Tibial nerve (tissue), 4 donors: ENCODE results near the gene NSDHL. TPM values are rescaled to one million over a fixed set of nuclear protein-coding genes. Genes with fewer than 3 reads are reported as not detected.

Experiments
- DNase-seq, 2 donors: peaks; one replicate each; pipeline ENCODE4 v3.0.0-alpha.2; 2019; ENCODE audit warnings: low spot score in 2 of 2
- H3K27ac ChIP-seq, 4 donors: fragments of 200-600 bp; sonication (generic) in 3 of 4; one replicate each; pipeline ENCODE4 v1.5.1; 2017 to 2019; ENCODE audit warnings: mild to moderate bottlenecking in 1 of 4
- H3K27me3 ChIP-seq, 2 donors: fragments of 200-600 bp; sonication (generic) in 1 of 2; one replicate each; pipeline versions ENCODE4 v1.5.1 to v1.6.0; 2017 to 2019
- H3K36me3 ChIP-seq, 3 donors: fragments of 200-600 bp; sonication (generic); one replicate each; pipeline ENCODE4 v1.5.1; 2018 to 2019
- H3K4me1 ChIP-seq, 4 donors: fragments of 200-600 bp; sonication (generic) in 3 of 4; one replicate each; pipeline ENCODE4 v1.5.1; 2017 to 2019
- H3K4me3 ChIP-seq, 4 donors: fragments of 200-600 bp; sonication (generic) in 3 of 4; one replicate each; pipeline ENCODE4 v1.5.1; 2017 to 2019; ENCODE audit warnings: mild to moderate bottlenecking in 1 of 4, moderate library complexity in 1 of 4
- H3K9me3 ChIP-seq, 4 donors: fragments of 200-600 bp; sonication (generic) in 3 of 4; one replicate each; pipeline ENCODE4 v1.5.1; 2017 to 2019
- EP300 ChIP-seq, 2 donors: sonication (generic); formaldehyde crosslinking; IDR thresholded peaks; one replicate each; pipeline ENCODE4 v1.6.1; 2017; ENCODE audit warnings: antibody characterized with exemption in 2 of 2, mild to moderate bottlenecking in 1 of 2
- POLR2A ChIP-seq, 2 donors: fragments of 450-650 bp; IDR thresholded peaks; one replicate each; pipeline ENCODE4 v1.6.1; 2017; ENCODE audit warnings: antibody characterized with exemption in 2 of 2, mild to moderate bottlenecking in 2 of 2, moderate library complexity in 2 of 2
- WGBS, 2 donors: methylation state at CpG; one replicate each; pipeline ENCODE4 v1.1.5; 2018; 5-methylcytosine and 5-hydroxymethylcytosine counted together
- total RNA-seq, 4 donors: library from RNA; depleted of rRNA; stranded (reverse); fragments of >200 nt; gene quantifications; one replicate each; pipeline ENCODE4 v1.1.0, GENCODE V29; 2016
- TF ChIP-seq, protein P1 (sequence below), 5 experiments: fragments of 200-600 bp in 3 of 5; fragments of 450-650 bp in 2 of 5; sonication (generic) in 3 of 5; IDR thresholded peaks; one replicate each; pipeline ENCODE4 v1.5.1; 2016 to 2019; ENCODE audit warnings: antibody characterized with exemption in 5 of 5, mild to moderate bottlenecking in 3 of 5, moderate library complexity in 2 of 5

The NSDHL gene
- total RNA-seq, 4 donors from 2014 or later: 8.0 to 16.8 (median 12.5) TPM

DNA sequence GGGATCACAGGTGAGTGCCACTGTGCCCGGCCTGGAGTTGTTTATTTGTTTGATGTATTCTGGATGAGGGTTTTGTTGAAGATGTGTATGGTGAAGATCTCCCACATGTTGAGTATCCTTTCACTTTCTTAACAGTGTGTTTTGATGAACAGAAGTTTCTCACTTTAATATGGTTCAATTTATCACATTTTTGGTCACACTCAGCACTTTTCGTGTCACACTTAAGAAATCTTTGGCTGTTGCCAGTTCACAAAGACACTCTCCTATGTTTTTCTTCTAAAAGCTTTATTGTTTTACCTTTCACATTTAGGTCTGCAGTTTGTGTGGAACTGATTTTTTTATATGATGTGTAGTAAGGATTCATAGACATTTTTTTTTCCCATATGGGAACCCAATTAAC, 50.4 kb downstream of the NSDHL start:
- no peaks in the 10 kb centered on the region for H3K9me3 ChIP-seq
- H3K27me3 ChIP-seq: no peaks in the 10 kb centered on the region
- DNase-seq: no peak
- WGBS, 2 donors: 84 to 90% methylated on average over 2 of the region's 2 CpGs
- no peak overlapping the region for H3K27ac ChIP-seq
- TF ChIP-seq, protein P1, sequence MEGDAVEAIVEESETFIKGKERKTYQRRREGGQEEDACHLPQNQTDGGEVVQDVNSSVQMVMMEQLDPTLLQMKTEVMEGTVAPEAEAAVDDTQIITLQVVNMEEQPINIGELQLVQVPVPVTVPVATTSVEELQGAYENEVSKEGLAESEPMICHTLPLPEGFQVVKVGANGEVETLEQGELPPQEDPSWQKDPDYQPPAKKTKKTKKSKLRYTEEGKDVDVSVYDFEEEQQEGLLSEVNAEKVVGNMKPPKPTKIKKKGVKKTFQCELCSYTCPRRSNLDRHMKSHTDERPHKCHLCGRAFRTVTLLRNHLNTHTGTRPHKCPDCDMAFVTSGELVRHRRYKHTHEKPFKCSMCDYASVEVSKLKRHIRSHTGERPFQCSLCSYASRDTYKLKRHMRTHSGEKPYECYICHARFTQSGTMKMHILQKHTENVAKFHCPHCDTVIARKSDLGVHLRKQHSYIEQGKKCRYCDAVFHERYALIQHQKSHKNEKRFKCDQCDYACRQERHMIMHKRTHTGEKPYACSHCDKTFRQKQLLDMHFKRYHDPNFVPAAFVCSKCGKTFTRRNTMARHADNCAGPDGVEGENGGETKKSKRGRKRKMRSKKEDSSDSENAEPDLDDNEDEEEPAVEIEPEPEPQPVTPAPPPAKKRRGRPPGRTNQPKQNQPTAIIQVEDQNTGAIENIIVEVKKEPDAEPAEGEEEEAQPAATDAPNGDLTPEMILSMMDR (IDR thresholded peaks at IDR 0.05): no peak
- TF ChIP-seq EP300 (IDR thresholded peaks at IDR 0.05) (no peak), POLR2A (IDR thresholded peaks at IDR 0.05) (no peak)
- no peaks in the 10 kb centered on the region for H3K36me3 ChIP-seq
- H3K4me1 ChIP-seq: no peaks in the 10 kb centered on the region
- H3K4me3 ChIP-seq: no peak overlapping the region

DNA sequence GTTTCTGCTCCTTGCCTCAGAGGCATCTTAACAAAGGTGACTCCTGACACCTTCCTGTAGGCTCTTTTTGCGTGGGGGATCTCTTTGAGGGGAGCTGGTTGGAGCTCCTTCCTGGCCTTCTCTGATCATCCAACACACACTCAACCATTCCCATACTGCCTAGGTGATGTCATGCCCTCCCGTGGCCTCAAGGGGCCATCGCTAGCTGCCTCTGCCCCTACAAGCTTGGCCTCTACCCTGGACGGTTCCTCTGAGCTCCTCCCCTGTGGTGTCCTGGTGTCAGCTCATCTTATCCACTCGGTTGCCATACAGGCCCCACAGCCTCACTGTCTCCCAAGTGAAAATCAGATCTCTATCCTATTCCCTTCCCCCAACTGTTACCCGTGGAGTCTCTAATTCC, 53.3 kb downstream of the NSDHL start:
- 46 to 51% methylated on average over 5 to 6 of the region's 6 CpGs for WGBS, 2 donors
- no peak for DNase-seq
- no peak overlapping the region for H3K4me3 ChIP-seq
- TF ChIP-seq EP300 (IDR thresholded peaks at IDR 0.05) (no peak), POLR2A (IDR thresholded peaks at IDR 0.05) (no peak)
- TF ChIP-seq, protein P1 (IDR thresholded peaks at IDR 0.05): no peak
- H3K4me1 ChIP-seq: no peaks in the 10 kb centered on the region
- H3K9me3 ChIP-seq: no peaks in the 10 kb centered on the region
- H3K36me3 ChIP-seq: no peaks in the 10 kb centered on the region
- no peaks in the 10 kb centered on the region for H3K27me3 ChIP-seq
- H3K27ac ChIP-seq: no peak overlapping the region

DNA sequence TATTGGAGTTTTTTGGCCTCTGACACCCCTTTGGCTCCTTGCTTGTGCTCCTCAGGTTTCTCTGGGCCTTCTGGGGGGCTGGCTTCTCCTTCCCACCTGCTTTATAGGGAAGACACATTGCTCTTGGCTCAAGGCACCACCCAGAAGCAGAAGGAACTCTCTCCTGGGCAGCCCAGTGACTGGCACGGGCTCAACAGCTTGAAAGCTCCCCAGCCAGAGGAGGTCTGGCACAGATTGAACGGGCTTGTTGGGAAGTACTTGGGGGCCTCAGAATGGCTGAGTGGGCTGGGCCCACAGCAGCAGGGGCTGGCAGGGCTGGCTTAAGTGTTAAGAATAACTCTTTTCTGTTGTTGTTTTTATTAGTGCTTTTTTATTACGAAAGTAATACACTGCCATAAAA, 55.9 kb downstream of the NSDHL start:
- H3K4me1 ChIP-seq: no peaks in the 10 kb centered on the region
- WGBS, 2 donors: 35 to 48% methylated on average over 3 of the region's 3 CpGs
- H3K27me3 ChIP-seq: peaks cover 0 to 4% of the 10 kb centered on the region in 2 donors
- no peak overlapping the region for H3K4me3 ChIP-seq
- no peak overlapping the region for H3K27ac ChIP-seq
- no peak for DNase-seq
- no peaks in the 10 kb centered on the region for H3K9me3 ChIP-seq
- no peaks in the 10 kb centered on the region for H3K36me3 ChIP-seq
- TF ChIP-seq, protein P1 (IDR thresholded peaks at IDR 0.05): no peak
- TF ChIP-seq EP300 (IDR thresholded peaks at IDR 0.05) (no peak), POLR2A (IDR thresholded peaks at IDR 0.05) (no peak)

DNA sequence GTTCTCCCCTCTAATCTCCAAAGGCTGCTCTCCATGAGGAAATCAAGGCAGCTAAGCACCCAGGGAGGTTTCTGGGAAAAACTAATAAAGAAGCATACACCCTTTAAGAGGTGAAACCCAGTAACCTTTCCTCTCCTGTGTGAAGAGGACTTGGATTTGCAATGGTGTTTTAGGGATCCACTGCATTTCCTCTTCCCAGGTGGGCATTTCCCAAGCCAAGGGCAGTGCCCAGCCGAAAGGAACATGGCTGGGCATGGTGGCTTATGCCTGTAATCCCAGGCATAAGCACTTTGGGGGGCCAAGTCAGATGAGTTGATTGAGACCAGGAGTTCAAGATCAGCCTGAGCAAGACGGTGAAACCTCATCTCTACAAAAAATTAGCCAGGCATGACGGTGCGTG, 61.6 kb downstream of the NSDHL start:
- Histone ChIP-seq H3K9me3 (no peaks in the 10 kb centered on the region), H3K4me1 (no peaks in the 10 kb centered on the region), H3K36me3 (no peaks in the 10 kb centered on the region), H3K27me3 (peaks cover 0 to 4% of the 10 kb centered on the region in 2 donors), H3K4me3 (no peak overlapping the region), H3K27ac (no peak overlapping the region)
- WGBS, 2 donors: 84 to 90% methylated on average over 4 of the region's 4 CpGs
- TF ChIP-seq POLR2A (IDR thresholded peaks at IDR 0.05) (no peak), EP300 (IDR thresholded peaks at IDR 0.05) (no peak)
- TF ChIP-seq, protein P1 (IDR thresholded peaks at IDR 0.05): no peak
- no peak for DNase-seq

DNA sequence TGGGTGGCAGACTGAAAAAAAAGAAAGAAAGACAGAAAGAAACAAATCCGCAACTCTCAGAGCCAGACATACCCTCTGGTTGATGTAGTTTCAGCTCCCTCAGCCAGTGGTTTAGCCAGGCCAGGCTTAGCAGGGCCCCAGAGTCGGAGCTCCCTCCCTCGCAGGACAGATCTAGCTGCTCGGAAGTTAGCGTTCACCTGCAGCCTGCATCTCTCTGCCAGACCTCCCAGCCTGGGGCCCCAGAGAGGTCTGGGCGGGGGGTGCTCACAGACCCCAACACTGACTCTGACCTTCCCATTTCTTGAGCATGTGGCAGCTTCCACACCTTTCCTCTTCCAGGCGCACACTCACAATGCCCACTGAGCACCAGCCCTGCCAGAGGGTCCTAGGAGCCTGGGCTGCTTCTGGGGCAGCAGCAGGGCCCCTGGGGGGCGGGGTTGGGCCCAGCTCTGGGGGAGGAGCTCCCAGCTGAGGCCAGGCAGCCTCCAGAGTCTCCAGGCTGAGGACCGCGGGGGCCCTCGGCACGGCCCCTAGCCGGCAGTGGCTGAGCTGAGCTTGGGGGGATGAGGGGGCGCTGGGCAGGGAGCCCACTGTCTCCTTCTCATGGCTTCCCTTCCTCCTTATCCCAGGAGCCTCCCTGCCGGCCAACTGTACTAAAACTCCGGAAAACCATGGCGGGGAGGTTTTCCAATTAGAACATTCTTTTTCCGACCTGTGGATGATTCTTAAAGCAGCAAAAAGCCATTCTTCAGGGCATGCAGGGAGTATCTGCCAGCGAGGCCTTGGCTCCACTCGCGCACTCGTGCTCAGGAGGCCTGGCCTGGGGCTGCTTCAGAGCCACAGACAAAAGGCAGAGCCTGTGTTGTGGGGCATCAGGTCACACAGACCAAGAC, 62.4 kb downstream of the NSDHL start:
- H3K36me3 ChIP-seq: no peaks in the 10 kb centered on the region
- peaks cover 0 to 6% of the 10 kb centered on the region in 2 donors for H3K27me3 ChIP-seq

More for the DNA sequence above, 62.4 kb downstream of the NSDHL start:
- DNase-seq: no peak
- H3K9me3 ChIP-seq: no peaks in the 10 kb centered on the region
- H3K4me3 ChIP-seq: no peak overlapping the region
- 61 to 75% methylated on average over 2 to 19 of the region's 22 CpGs for WGBS, 2 donors
- H3K27ac ChIP-seq: no peak overlapping the region
- no peak for TF ChIP-seq EP300 (IDR thresholded peaks at IDR 0.05)
- no peak for TF ChIP-seq POLR2A (IDR thresholded peaks at IDR 0.05)
- TF ChIP-seq, protein P1 (IDR thresholded peaks at IDR 0.05): no peak
- no peaks in the 10 kb centered on the region for H3K4me1 ChIP-seq
